Endodermal cell (in vitro differentiated cells): Measurements from ENCODE around the gene DAPK2. TPM values are rescaled to one million over a fixed set of nuclear protein-coding genes. Genes with fewer than 3 reads are reported as not detected.

Experiments
- DNase-seq: peaks from one replicate; pipeline ENCODE4 v3.0.0-alpha.2; 2017
- H3K27ac ChIP-seq: 2 replicates; pipeline ENCODE4 v1.5.1; 2013; ENCODE audit warnings: mild to moderate bottlenecking, low read depth, low read length, moderate library complexity
- H3K27me3 ChIP-seq: 2 replicates; pipeline ENCODE4 v1.6.1; 2013; ENCODE audit warnings: mild to moderate bottlenecking, low read length, moderate library complexity; ENCODE audit not compliant: insufficient read depth, control insufficient read depth, poor library complexity, severe bottlenecking
- H3K36me3 ChIP-seq: 2 replicates; pipeline ENCODE4 v1.7.0; 2013; ENCODE audit warnings: mild to moderate bottlenecking, low read length, moderate library complexity; ENCODE audit not compliant: control insufficient read depth, insufficient read depth
- H3K4me1 ChIP-seq: one replicate; pipeline ENCODE4 v1.7.0; 2013; ENCODE audit warnings: low read length; ENCODE audit not compliant: control insufficient read depth, insufficient read depth
- H3K4me3 ChIP-seq: 2 replicates; pipeline ENCODE4 v1.5.1; 2013; ENCODE audit warnings: mild to moderate bottlenecking, low read length, moderate library complexity
- H3K9ac ChIP-seq: 2 replicates; pipeline ENCODE4 v1.6.1; 2013; ENCODE audit warnings: mild to moderate bottlenecking, low read length, moderate library complexity; ENCODE audit not compliant: poor library complexity, severe bottlenecking; ENCODE audit errors: extremely low read depth
- H3K9me3 ChIP-seq: 2 replicates; pipeline ENCODE4 v1.6.1; 2013; ENCODE audit warnings: mild to moderate bottlenecking, low read length, moderate library complexity; ENCODE audit not compliant: control insufficient read depth
- H3K27ac Mint-ChIP-seq: 2 replicates; pipeline ENCODE4 v1.8.0; 2020; ENCODE audit warnings: mixed read lengths
- H3K27me3 Mint-ChIP-seq: 2 replicates; pipeline ENCODE4 v1.8.0; 2021; ENCODE audit warnings: mild to moderate bottlenecking, mixed read lengths; ENCODE audit not compliant: insufficient read depth
- H3K36me3 Mint-ChIP-seq: 2 replicates; pipeline ENCODE4 v1.8.0; 2020; ENCODE audit warnings: low read depth, mixed read lengths
- H3K4me1 Mint-ChIP-seq: 2 replicates; pipeline ENCODE4 v1.8.0; 2020; ENCODE audit warnings: mixed read lengths
- H3K4me3 Mint-ChIP-seq: 2 replicates; pipeline ENCODE4 v1.8.0; 2020; ENCODE audit warnings: mild to moderate bottlenecking, moderate library complexity, mixed read lengths
- H3K9me3 Mint-ChIP-seq: 2 replicates; pipeline ENCODE4 v1.8.0; 2020; ENCODE audit warnings: mild to moderate bottlenecking, mixed read lengths
- WGBS, 2 experiments: methylation state at CpG; one replicate each; pipeline versions ENCODE4 v1.1.5 to v1.1.7; 2013; ENCODE audit warnings: missing lambda C conversion rate in 2 of 2, mixed read lengths in 1 of 2; ENCODE audit not compliant: insufficient coverage in 1 of 2, insufficient read length in 1 of 2; 5-methylcytosine and 5-hydroxymethylcytosine counted together
- total RNA-seq, 2 donors: library from RNA; stranded (reverse); fragmentation: NEBNext Ultra II Directional in 1 of 2; extraction: Animal tissue kit (Norgen Biotek cat#: 25700) in 1 of 2; gene quantifications; 2 replicates in 1 of 2; 3 replicates in 1 of 2; pipeline ENCODE4 v1.2.1, GENCODE V29; 2021
- TF ChIP-seq, protein P1 (sequence below): fragments of 200-600 bp; sonication (generic); conservative IDR thresholded peaks from 2 replicates; pipeline ENCODE4 v1.5.0; 2021; ENCODE audit warnings: antibody characterized with exemption, mild to moderate bottlenecking

Gene DAPK2
- total RNA-seq, 2 donors from 2014 or later = 2.4 to 2.6 TPM

DNA sequence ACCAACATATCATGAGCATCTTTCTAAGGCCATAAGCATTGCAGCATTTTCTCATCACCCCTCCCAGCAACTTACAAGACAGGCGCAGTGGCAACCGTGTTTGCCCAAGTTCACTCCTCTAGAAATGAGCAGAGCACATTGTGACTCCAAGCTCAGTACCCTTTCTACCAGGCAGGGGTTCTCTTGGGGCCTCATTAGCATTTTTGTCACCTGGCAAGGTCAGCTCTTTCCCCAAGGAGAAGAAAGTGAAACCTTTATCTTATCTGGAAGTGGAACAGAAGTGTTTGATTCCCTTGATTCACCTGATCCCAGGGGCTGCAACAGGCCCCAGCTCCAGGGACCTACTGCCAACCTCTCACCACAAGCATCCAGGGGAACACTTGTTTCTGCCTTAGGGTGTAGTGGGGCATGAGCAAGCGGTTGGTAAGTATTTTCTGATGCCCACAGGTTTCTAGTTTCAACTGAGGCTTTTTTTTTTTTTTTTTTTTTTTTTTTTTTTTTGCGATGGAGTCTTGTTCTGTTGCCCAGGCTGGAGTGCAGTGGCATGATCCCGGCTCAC lies 168.5 kb downstream of the DAPK2 start:
- H3K4me1 ChIP-seq = no peaks in the 10 kb centered on the region
- Mint-ChIP-seq H3K4me1 (peaks cover 9% of the 10 kb centered on the region), H3K4me3 (no peak overlapping the region), H3K27me3 (peaks cover 65% of the 10 kb centered on the region), H3K27ac (no peak overlapping the region), H3K9me3 (no peaks in the 10 kb centered on the region), H3K36me3 (no peaks in the 10 kb centered on the region)
- peak; percentile 59 for DNase-seq
- H3K9me3 ChIP-seq = no peaks in the 10 kb centered on the region
- H3K27me3 ChIP-seq = peaks cover 62% of the 10 kb centered on the region
- H3K27ac ChIP-seq = no peak overlapping the region
- no peaks in the 10 kb centered on the region for H3K36me3 ChIP-seq
- H3K4me3 ChIP-seq = no peak overlapping the region
- 78 to 94% methylated on average over 3 to 5 of the region's 5 CpGs for whole genome bisulfite sequencing, 2 experiments
- H3K9ac ChIP-seq = no peak overlapping the region
- TF ChIP-seq, protein P1, sequence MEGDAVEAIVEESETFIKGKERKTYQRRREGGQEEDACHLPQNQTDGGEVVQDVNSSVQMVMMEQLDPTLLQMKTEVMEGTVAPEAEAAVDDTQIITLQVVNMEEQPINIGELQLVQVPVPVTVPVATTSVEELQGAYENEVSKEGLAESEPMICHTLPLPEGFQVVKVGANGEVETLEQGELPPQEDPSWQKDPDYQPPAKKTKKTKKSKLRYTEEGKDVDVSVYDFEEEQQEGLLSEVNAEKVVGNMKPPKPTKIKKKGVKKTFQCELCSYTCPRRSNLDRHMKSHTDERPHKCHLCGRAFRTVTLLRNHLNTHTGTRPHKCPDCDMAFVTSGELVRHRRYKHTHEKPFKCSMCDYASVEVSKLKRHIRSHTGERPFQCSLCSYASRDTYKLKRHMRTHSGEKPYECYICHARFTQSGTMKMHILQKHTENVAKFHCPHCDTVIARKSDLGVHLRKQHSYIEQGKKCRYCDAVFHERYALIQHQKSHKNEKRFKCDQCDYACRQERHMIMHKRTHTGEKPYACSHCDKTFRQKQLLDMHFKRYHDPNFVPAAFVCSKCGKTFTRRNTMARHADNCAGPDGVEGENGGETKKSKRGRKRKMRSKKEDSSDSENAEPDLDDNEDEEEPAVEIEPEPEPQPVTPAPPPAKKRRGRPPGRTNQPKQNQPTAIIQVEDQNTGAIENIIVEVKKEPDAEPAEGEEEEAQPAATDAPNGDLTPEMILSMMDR = no peak

DNA sequence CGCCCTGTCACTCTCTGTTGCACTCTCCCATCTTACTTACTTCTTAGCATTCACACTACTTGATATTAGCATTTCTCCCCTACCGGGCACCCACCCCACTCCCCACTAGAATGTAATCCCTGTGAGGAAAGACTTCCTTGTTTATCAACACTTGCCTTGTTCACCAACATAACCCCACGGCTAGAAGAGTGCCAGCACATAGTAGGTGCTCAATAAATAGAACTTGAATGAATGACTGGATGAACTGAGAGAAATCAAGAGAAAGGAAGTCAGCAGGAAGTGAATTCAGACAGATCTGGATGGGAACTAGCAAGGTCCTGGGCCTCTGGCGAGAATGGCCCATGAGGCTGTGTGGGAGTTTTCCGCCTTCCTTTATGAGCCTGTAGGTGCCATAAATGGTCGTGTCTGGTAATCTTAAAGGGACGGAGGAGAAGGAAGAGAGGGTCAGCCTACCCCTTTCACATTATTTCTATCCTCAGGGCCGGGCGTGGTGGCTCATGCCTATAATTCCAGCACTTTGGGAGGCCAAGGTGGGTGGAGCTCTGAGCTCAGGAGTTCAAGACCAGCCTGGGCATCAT lies 170.1 kb downstream of the DAPK2 start:
- Histone ChIP-seq H3K27ac (no peak overlapping the region), H3K36me3 (no peaks in the 10 kb centered on the region), H3K9ac (no peak overlapping the region), H3K4me3 (no peak overlapping the region), H3K27me3 (peaks cover 46% of the 10 kb centered on the region), H3K4me1 (no peaks in the 10 kb centered on the region), H3K9me3 (no peaks in the 10 kb centered on the region)
- Mint-ChIP-seq H3K36me3 (no peaks in the 10 kb centered on the region), H3K9me3 (no peaks in the 10 kb centered on the region), H3K4me3 (no peak overlapping the region), H3K4me1 (peaks cover 9% of the 10 kb centered on the region), H3K27me3 (peaks cover 52% of the 10 kb centered on the region), H3K27ac (no peak overlapping the region)
- TF ChIP-seq, protein P1 = no peak
- WGBS, 2 experiments = 50 to 76% methylated on average over 2 to 8 of the region's 9 CpGs
- DNase-seq = peak; percentile 18

DNA sequence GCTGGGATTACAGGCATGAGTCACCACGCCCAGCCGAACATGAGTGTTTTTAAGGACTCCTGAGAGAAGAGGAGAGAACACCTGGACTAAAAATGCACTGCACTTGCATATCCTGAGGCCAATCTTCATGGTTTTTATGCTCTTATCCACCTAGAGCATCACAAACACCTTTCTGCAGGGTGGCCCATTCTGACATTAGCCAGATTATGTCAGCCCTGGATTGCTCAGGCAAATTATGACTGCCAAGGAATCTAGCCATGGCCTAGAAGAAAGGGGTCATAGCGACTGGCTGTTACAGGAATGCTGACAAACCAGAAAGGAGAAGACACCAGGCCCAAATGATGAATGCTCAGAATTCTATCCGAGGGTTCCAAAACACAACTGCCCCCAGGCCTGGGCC lies 171.7 kb downstream of the DAPK2 start:
- no peak overlapping the region for H3K9ac ChIP-seq
- no peaks in the 10 kb centered on the region for H3K36me3 ChIP-seq
- H3K27ac ChIP-seq = no peak overlapping the region
- peaks cover 31% of the 10 kb centered on the region for H3K27me3 ChIP-seq
- H3K27me3 Mint-ChIP-seq = peaks cover 38% of the 10 kb centered on the region
- no peak overlapping the region for H3K4me3 ChIP-seq
- WGBS, 2 experiments = 66 to 74% methylated on average over 3 of the region's 4 CpGs
- H3K4me1 ChIP-seq = no peaks in the 10 kb centered on the region
- no peaks in the 10 kb centered on the region for H3K9me3 Mint-ChIP-seq
- no peak overlapping the region for H3K4me3 Mint-ChIP-seq
- H3K27ac Mint-ChIP-seq = no peak overlapping the region
- H3K9me3 ChIP-seq = no peaks in the 10 kb centered on the region
- H3K4me1 Mint-ChIP-seq = peaks cover 9% of the 10 kb centered on the region
- H3K36me3 Mint-ChIP-seq = no peaks in the 10 kb centered on the region
- TF ChIP-seq, protein P1 = no peak
- DNase-seq = no peak
